H1 (cell line): ENCODE measurements around the gene KBTBD2.

Source experiments
- BRCA1 ChIP-seq: IDR thresholded peaks from 2 replicates; pipeline ENCODE4 v1.6.1; 2012; ENCODE audit warnings: low read depth, low read length, improper control_type of control experiment
- CHD2 ChIP-seq: IDR thresholded peaks from 2 replicates; pipeline ENCODE4 v1.6.1; 2012; ENCODE audit warnings: low read length, improper control_type of control experiment
- EZH2 ChIP-seq: fragments of 200-600 bp; sonication (generic); IDR thresholded peaks from 2 replicates; pipeline ENCODE4 v1.7.1; 2012; ENCODE audit warnings: low read depth, mild to moderate bottlenecking, moderate library complexity, low read length, inconsistent platforms; ENCODE audit not compliant: severe bottlenecking
- POLR2A ChIP-seq, 2 experiments: IDR thresholded peaks; 1 replicate in 1 of 2; 2 replicates in 1 of 2; pipeline ENCODE4 v1.6.1; 2011; ENCODE audit warnings: low read depth in 2 of 2, low read length in 2 of 2, mild to moderate bottlenecking in 2 of 2; ENCODE audit errors: control extremely low read depth in 1 of 2
- POLR2AphosphoS5 ChIP-seq: IDR thresholded peaks from 2 replicates; pipeline ENCODE4 v1.6.1; 2011; ENCODE audit warnings: low read depth, low read length
- RAD21 ChIP-seq, 2 experiments: IDR thresholded peaks in 1 of 2; conservative IDR thresholded peaks in 1 of 2; 2 replicates each; pipeline ENCODE4 v1.6.1; 2011; ENCODE audit warnings: low read depth in 2 of 2, low read length in 2 of 2, improper control_type of control experiment in 1 of 2, inconsistent platforms in 1 of 2, mild to moderate bottlenecking in 1 of 2, moderate library complexity in 1 of 2
- SIN3A ChIP-seq, 2 experiments: IDR thresholded peaks in 1 of 2; conservative IDR thresholded peaks in 1 of 2; 2 replicates each; pipeline ENCODE4 v1.6.1; 2011 to 2012; ENCODE audit warnings: low read length in 2 of 2, improper control_type of control experiment in 1 of 2, low read depth in 1 of 2, mild to moderate bottlenecking in 1 of 2
- TEAD4 ChIP-seq: IDR thresholded peaks from 2 replicates; pipeline ENCODE4 v1.6.1; 2012; ENCODE audit warnings: low read depth, low read length, inconsistent platforms, mixed read lengths
- YY1 ChIP-seq: IDR thresholded peaks from 2 replicates; pipeline ENCODE4 v1.6.1; 2011; ENCODE audit warnings: low read depth, mild to moderate bottlenecking, low read length
- ZNF274 ChIP-seq: IDR thresholded peaks from 2 replicates; pipeline ENCODE4 v1.7.0; 2012; ENCODE audit warnings: low read length, borderline replicate concordance; ENCODE audit errors: extremely low read depth
- TF ChIP-seq, protein P1 (sequence below), 3 experiments: IDR thresholded peaks; 1 replicate in 2 of 3; 2 replicates in 1 of 3; pipeline versions ENCODE4 v1.5.1 to v1.6.1; 2011; ENCODE audit warnings: low read length in 3 of 3, mild to moderate bottlenecking in 3 of 3, inconsistent platforms in 2 of 3, low read depth in 1 of 3, moderate library complexity in 1 of 3; ENCODE audit not compliant: insufficient read depth in 1 of 3; ENCODE audit errors: control extremely low read depth in 1 of 3
- TF ChIP-seq, protein P2 (sequence below): IDR thresholded peaks from 2 replicates; pipeline ENCODE4 v1.6.1; 2012; ENCODE audit warnings: inconsistent platforms

DNA sequence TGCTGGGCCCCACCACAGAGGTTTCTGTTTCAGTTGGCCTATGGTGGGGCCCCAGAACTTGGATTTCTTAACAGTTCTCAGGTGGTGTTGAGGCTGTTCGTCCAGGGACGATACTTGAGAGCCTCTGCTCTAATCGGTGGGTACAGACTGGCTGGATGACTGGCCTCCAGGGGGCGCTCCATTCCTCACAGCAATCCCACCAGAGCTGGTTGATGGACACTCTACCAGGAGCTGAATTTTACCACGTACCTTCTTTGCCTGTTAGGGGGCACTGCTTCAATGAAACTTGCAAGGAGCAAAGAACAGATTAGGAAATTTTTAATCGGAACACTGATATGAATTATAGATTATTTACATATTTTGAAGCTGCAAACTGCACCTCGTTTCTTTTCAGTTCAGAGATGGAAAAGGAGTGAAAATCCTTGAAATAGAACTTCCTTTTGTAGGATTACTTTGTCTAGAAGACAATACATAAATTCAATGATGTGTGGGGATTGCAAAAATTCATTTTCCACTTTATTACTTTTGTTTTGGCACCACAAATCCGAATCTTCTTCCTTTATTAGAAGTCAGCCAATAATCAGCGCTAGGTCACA lies 44.8 kb downstream of the KBTBD2 start:
- TF ChIP-seq, protein P1, sequence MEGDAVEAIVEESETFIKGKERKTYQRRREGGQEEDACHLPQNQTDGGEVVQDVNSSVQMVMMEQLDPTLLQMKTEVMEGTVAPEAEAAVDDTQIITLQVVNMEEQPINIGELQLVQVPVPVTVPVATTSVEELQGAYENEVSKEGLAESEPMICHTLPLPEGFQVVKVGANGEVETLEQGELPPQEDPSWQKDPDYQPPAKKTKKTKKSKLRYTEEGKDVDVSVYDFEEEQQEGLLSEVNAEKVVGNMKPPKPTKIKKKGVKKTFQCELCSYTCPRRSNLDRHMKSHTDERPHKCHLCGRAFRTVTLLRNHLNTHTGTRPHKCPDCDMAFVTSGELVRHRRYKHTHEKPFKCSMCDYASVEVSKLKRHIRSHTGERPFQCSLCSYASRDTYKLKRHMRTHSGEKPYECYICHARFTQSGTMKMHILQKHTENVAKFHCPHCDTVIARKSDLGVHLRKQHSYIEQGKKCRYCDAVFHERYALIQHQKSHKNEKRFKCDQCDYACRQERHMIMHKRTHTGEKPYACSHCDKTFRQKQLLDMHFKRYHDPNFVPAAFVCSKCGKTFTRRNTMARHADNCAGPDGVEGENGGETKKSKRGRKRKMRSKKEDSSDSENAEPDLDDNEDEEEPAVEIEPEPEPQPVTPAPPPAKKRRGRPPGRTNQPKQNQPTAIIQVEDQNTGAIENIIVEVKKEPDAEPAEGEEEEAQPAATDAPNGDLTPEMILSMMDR (IDR thresholded peaks at IDR 0.05; ENCODE audit: control extremely low read depth in 1 of 3, insufficient read depth in 1 of 3, low read depth in 1 of 3, low read length in 3 of 3): peak; percentile 81 to 97 (median 86)
- TF ChIP-seq EZH2: no peak
- TF ChIP-seq POLR2AphosphoS5: no peak
- TF ChIP-seq YY1: 0 out of 2 replicates have a peak, but pooled peaks have one; percentile 39
- no peak for TF ChIP-seq CHD2
- no peak for TF ChIP-seq ZNF274
- TF ChIP-seq POLR2A (IDR thresholded peaks at IDR 0.05; ENCODE audit: control extremely low read depth in 1 of 2, low read depth in 2 of 2, low read length in 2 of 2): no peak
- TF ChIP-seq TEAD4: no peak
- no peak for TF ChIP-seq SIN3A (conservative IDR thresholded peaks at IDR 0.05 in 1 of 2, IDR thresholded peaks at IDR 0.05 in 1 of 2; ENCODE audit: low read depth in 1 of 2, low read length in 2 of 2)
- no peak for TF ChIP-seq BRCA1
- TF ChIP-seq, protein P2, sequence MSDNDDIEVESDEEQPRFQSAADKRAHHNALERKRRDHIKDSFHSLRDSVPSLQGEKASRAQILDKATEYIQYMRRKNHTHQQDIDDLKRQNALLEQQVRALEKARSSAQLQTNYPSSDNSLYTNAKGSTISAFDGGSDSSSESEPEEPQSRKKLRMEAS: no peak
- TF ChIP-seq RAD21 (IDR thresholded peaks at IDR 0.05 in 1 of 2, conservative IDR thresholded peaks at IDR 0.05 in 1 of 2; ENCODE audit: low read depth in 2 of 2, low read length in 2 of 2): peak; percentile 70 to 76
